SKM-1 treated with dmso at 0.1 percent for 144 hours (cell line): ENCODE results near the gene NCK1.
"Not testable (repeated sequence)": the region's sequence is repeated elsewhere in the genome, so short reads cannot be mapped to it uniquely, and the experiment has no call there.

ENCODE experiments used
- DNase-seq: peaks from one replicate; lab custom pipeline; 2025; ENCODE audit not compliant: unreplicated experiment; lab: John Stamatoyannopoulos, UW

The NCK1 gene

DNA sequence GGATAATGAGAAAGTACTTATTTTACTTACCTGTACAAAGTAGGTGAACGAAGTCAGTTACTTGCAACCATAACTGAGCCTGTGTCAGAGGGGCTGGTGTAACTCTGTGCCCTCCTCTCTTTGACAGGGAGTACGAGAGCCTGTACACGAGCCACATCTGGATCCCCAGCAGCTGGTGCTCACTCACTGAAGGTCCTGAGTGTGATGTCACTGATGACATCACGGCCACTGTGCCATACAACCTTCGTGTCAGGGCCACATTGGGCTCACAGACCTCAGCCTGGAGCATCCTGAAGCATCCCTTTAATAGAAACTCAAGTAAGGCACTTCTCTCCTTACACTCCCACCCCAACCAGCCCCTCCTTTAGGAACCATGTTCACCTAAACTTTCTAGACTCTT is 120.0 kb downstream of the NCK1 start:
- no peak for DNase-seq

- no peak for DNase-seq
These were observed 120.6 kb downstream of the NCK1 start for GRCh38 chr3:136982520-136983138.

DNA sequence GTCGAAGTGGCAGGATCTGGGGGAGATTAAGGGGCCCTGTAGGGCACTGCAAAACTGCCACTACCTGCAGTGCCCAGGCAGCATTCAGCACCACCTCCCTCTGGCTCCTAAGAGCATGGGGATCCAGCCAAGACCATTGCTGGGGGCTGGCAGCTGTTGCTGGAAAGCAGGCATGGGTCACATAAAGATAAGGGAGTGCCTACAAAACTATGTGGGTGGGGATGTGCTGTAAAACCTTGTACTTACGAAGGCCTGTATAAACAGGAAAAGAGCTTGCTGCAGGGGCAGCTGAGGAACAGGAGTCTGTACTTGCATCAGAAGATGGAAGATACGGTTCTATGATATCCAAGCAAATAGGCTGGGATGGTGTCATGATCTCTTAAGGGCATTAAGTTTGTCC is 122.8 kb downstream of the NCK1 start:
- no peak for DNase-seq

- DNase-seq: not testable (repeated sequence)
These were observed 125.5 kb downstream of the NCK1 start for GRCh38 chr3:136987398-136987980.

DNA sequence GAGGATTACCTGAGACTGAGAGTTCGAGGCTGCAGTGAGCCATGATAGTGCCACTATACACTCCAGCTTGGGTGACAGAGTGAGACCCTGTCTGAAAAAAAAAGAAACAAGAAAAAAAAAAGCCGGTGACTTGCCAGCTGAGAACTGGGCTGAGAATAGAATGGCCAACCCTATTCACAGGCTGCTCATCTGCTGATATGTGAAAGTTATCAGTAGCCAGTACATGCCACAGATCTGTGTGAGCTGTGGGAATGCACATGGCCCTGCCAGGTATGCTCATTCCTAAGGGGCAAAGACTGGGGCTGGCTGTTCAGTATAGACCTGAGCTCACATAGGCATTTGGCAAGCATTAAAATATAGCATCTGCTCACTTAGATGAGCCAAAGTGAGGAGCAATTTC is 126.6 kb downstream of the NCK1 start:
- DNase-seq: no peak

GRCh38 chr3:136989781-136990524 is 127.9 kb downstream of the NCK1 start:
- DNase-seq: no peak

DNA sequence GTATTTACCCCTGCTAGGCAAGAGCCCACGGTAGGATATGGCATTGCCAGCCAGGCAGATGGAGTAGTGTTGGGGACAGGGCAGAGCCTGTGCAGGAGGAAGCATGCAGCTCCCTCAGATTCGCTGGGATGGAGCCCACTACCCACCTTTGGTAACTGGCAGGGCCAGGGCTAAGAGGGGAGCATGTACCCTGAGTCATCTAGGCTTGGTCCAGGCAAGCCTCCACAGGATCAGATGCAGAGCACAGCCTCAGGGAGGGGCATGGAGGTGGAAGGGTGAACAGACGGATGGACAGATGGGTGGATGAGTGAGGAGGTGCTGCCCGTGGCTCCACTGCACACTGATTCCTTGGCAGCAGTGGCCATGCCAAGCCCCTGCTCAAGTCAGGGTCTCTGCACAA is 128.8 kb downstream of the NCK1 start:
- no peak for DNase-seq

GRCh38 chr3:136992115-136992514 is 130.1 kb downstream of the NCK1 start:
- no peak for DNase-seq

DNA sequence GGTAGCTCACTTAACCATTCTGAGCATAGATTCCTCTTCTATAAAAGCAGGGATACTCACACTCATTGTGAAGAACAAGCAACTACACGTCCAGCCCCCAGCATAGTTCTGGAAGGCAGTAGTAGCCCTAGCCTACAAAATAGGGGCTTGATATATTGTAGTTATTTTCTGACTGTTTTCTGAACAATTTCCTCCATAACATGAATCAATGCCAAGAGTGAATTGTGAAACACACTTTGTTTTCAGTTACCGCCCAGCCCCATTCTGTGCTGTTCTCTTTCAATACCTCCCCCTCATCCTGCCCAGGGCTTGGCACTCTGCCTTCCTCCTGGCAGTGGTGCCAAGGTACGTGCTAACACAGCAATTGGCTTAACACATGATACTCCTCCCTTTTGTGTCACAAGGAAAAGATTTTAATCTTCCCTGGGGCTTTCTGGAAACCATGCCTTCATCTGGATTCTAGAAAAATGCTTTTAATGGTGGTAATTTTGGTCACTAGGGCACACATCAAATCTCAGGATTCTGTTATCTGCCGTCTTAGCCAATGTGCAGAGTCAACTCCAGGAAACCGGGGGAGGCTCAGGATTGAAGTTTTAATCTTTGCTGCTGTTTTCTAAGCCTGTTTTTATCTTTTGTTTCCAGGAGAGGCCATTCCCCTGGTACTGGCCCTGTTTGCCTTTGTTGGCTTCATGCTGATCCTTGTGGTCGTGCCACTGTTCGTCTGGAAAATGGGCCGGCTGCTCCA is 132.9 kb downstream of the NCK1 start:
- no peak for DNase-seq

- DNase-seq: no peak
These were observed 133.6 kb downstream of the NCK1 start for GRCh38 chr3:136995652-136996051.
